ENCODE measurements around the gene PKDREJ.

Gene PKDREJ

GRCh38 chr22:46239261-46240048 lies 23.7 kb downstream of the PKDREJ start:
- DNase-seq = no peak

GRCh38 chr22:46238541-46238940 lies 24.6 kb downstream of the PKDREJ start:
- DNase-seq = no peak

- no peak for DNase-seq
Measured at GRCh38 chr22:46237453-46238124, 25.6 kb downstream of the PKDREJ start.

GRCh38 chr22:46234969-46235368 lies 28.2 kb downstream of the PKDREJ start:
- DNase-seq = no peak

- DNase-seq = peak; percentile 91 to 97 (median 94)
Measured at GRCh38 chr22:46233231-46233630, 29.9 kb downstream of the PKDREJ start.

- no peak for DNase-seq
Measured at GRCh38 chr22:46230262-46230901, 32.8 kb downstream of the PKDREJ start.

- DNase-seq = peak in 3 of 4 experiments; percentile 33 to 53 (median 50)
Measured at GRCh38 chr22:46229701-46230100, 33.4 kb downstream of the PKDREJ start.

- DNase-seq = no peak
Measured at GRCh38 chr22:46226577-46226976, 36.6 kb downstream of the PKDREJ start.

- DNase-seq = no peak
Measured at GRCh38 chr22:46225631-46226030, 37.5 kb downstream of the PKDREJ start.

DNA sequence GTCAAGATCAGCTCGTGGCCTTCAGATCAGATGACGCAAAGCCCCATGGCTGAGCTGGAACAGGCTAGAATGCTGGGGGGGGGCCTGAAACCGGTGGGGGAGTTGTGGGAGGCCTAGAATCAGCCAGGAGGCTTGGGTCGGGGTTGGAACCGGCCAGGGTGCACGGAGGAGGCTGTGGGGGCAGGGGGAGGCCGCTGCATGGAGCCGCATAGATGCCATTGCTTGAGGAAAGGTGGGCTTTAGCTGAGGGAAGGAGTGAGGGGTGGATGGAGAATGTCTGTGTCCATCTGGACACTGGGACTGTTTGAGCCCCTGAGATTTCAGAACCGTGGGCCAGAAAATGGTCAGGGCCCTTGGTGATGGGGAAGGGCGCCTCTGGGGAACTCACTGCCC lies 38.2 kb downstream of the PKDREJ start:
- DNase-seq = no peak

DNA sequence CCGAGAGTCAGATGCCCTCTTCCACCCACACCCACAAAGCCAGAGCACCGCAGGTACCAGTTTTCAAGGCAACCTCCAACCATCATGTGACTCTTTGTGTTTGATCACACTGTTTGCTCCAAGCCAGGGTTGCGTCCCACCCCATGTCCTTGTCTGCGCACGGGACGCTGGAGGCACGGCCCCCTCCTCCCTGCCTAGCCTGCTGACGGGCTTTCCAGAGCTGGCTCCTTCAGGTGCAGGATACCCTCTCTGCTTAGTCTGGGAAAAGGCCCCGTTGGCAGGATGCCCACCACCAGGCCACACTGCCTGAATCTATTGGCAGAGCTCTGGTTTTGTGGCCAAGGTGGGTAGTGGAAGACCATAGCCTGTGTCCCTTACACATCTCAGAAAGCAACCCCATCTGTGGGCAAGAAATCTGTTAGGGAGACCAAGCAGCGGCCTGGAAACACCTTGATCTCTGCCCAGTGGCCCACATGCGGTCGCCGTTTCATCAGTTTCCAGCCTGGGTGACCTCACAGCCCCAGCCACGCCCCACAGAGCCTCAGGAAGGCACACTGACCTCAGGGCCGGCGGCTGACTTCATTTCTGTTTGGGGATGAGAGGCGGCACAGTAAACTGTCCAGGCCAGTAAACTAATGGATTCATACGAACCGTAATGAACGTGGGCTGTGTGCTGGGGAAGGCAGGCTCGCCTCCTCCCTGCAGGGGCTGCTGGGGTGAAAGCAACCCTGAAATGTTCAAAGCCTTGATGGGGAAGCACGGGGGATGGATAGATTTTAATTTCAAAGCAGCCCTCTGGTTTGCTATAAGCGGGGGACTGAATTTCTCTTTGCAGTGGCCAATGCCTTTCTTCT lies 38.9 kb downstream of the PKDREJ start:
- DNase-seq = no peak

DNA sequence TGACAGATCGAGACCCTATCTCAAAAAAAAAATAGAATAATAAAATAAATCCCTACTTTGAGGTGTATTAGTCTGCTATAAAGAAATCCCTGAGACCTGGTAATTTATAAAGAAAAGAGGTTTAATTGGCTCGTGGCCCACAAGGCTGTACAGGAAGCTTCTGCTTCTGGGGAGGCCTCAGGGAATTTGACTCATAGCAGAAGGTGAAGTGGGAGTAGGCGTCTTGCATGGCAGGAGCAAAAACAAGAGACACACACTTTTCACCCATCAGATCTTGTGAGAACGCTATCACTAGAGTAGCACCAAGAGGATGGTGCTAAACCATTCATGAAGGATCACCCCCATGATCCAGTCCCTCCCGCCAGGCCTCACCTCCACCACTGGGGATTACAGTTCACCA lies 42.2 kb downstream of the PKDREJ start:
- peak in 2 of 4 experiments; percentile 10 to 18 for DNase-seq

- DNase-seq = no peak
Measured at GRCh38 chr22:46219636-46220035, 43.5 kb downstream of the PKDREJ start.

DNA sequence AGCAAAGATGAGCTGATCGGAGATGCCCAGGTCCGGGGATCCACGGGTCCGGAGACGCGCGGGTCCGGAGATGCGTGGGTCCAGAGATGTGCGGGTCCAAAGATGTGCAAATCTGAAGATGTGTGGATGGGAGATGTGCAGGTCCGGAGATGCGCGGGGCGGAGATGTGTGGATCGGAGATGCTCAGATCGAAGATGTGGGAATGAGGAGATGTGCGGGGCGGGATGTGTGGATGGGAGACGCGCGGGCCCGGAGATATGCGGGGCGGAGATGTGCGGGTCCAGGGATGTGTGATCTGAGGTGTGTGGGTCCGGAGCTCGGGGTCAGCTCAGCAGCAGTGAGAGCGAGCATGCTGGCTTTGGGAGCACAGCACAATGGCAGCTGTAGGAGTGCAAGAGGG lies 48.5 kb downstream of the PKDREJ start:
- no peak for DNase-seq

DNA sequence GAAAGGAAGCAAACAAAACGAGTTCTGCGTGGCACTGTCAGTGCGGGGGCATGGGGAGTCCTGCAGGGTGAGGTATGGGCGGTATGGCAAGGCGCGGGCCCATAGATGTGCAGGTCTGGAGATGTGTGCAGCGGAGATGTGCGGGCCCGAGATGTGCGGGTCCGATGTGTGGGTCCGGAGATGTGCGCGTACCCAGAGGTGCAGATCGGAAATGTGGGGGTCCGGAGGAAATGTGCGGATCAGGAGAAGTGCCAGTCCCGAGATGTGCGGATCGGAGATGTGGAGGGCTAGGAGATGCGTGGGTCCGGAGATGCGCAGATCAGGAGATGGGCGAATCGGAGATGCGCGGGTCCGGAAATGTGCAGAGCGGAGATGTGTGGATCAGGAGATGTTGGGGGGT lies 49.0 kb downstream of the PKDREJ start:
- DNase-seq = no peak

- DNase-seq = peak; percentile 32 to 75 (median 46)
Measured at GRCh38 chr22:46213052-46213451, 50.1 kb downstream of the PKDREJ start.

DNA sequence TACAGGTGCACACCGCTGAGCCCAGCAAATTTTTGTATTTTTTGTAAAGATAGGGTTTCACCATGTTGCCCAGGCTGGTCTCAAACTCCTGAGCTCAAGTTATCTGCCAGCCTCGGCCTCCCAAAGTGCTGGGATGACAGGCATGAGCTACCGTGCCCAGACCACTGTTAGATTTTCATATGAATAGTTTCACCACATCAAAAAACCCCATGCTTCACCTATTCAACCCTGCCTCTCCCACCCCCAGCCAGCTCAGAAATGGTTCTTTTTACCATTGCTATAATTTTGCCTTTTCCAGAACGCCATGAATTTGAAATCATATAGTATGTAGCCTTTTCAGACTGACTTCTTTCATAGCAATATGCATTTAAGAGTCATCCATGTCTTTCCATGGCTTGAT lies 50.9 kb downstream of the PKDREJ start:
- no peak for DNase-seq

DNA sequence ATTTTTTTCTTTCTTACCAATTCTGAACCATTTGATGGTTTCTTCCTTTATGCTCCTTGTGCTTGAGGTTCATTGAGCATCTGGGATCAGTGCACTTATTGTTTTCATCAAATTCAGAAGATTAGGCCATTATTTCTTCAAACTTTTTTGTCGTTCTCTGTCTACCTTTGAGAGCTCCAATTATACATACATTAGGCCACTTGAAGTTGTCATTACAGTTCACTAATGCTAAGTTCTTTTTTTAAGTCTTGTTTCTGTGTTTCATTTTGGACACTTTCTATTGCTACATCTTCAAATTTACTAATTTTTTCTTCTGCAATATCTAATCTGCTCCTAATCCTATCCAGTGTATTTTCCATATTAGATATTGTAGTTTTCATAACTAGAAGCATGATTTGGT lies 53.9 kb downstream of the PKDREJ start:
- no peak for DNase-seq
